Right atrium auricular region (tissue), 2 donors: ENCODE data around the gene SLC25A51. TPM values are rescaled to one million over a fixed set of nuclear protein-coding genes. Genes with fewer than 3 reads are reported as not detected.
A peak's percentile ranks its signal among the peaks of the same experiment; 100 is the strongest.

Source experiments
- DNase-seq: peaks from one replicate; pipeline ENCODE4 v3.0.0-alpha.2; 2019; ENCODE audit warnings: low spot score
- H3K27ac ChIP-seq, 2 donors: fragments of 200-600 bp; sonication (generic); 1 replicate in 1 of 2; 2 replicates in 1 of 2; pipeline ENCODE4 v1.5.1; 2016 to 2019
- H3K27me3 ChIP-seq, 2 donors: fragments of 200-600 bp; sonication (generic); one replicate each; pipeline versions ENCODE4 v1.5.1 to v1.6.0; 2017 to 2019
- H3K36me3 ChIP-seq: fragments of 200-600 bp; sonication (generic); one replicate; pipeline ENCODE4 v1.5.1; 2016
- H3K4me1 ChIP-seq, 2 donors: fragments of 200-600 bp; sonication (generic); one replicate each; pipeline versions ENCODE4 v1.5.1 to v1.6.0; 2017 to 2019
- H3K4me3 ChIP-seq, 2 donors: fragments of 200-600 bp; sonication (generic); 1 replicate in 1 of 2; 2 replicates in 1 of 2; pipeline ENCODE4 v1.5.1; 2017 to 2019; ENCODE audit warnings: mild to moderate bottlenecking in 1 of 2, moderate library complexity in 1 of 2
- H3K9me3 ChIP-seq, 2 donors: fragments of 200-600 bp; sonication (generic); one replicate each; pipeline ENCODE4 v1.5.1; 2019
- CTCF ChIP-seq, 2 donors: fragments of 200-600 bp; sonication (generic); IDR thresholded peaks; one replicate each; pipeline ENCODE4 v1.5.1; 2019; ENCODE audit warnings: antibody characterized with exemption in 2 of 2
- total RNA-seq, 2 donors: library from RNA; depleted of rRNA; stranded (reverse); fragments of >200 nt; gene quantifications; one replicate each; pipeline ENCODE4 v1.1.0, GENCODE V29; 2016

SLC25A51 gene
- total RNA-seq, 2 donors from 2014 or later = 23.5 to 27.1 TPM

DNA sequence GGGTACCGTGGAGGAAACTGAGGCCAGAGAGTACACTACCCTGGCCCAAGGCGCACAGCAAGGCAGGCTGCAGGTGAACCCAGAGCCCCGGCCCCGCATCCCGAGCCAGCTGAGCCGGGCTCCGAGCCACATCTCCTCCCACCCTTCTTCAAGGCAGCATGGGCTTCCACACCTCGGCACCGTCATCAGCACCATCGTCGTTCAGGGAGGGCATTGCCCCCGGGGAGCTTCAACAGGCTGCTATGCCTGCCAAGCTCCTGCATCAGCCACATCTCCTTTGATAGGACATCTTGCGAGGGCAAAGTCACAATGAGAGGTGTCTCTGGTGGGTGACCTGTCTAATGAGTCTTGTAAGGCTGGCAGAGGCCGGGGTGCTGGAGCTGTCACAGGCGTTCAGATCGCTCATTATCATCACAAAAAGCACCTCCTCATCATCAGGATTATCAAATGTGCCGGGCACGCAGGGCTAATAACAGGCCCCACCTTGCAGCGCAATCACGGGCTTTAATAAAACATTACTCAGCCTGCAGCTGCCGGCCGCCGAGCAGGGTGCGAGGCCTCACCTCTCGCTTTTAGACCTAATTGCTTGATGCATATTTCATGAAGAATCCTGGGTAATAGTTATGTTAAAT is 20.0 kb upstream of the SLC25A51 start:
- H3K27ac ChIP-seq = peak overlapping the region in 1 of 2 donors; percentile 58
- H3K4me1 ChIP-seq = peaks cover 0 to 60% of the 10 kb centered on the region in 2 donors
- no peak overlapping the region for H3K4me3 ChIP-seq
- no peaks in the 10 kb centered on the region for H3K27me3 ChIP-seq
- no peak for TF ChIP-seq CTCF (IDR thresholded peaks at IDR 0.05)
- H3K9me3 ChIP-seq = no peaks in the 10 kb centered on the region
- DNase-seq = no peak
- H3K36me3 ChIP-seq = peaks cover 8% of the 10 kb centered on the region

- DNase-seq = no peak
- TF ChIP-seq CTCF (IDR thresholded peaks at IDR 0.05) = no peak
- H3K27ac ChIP-seq = peak overlapping the region; percentile 58 to 72
- no peaks in the 10 kb centered on the region for H3K27me3 ChIP-seq
- H3K4me3 ChIP-seq = no peak overlapping the region
- peaks cover 0 to 55% of the 10 kb centered on the region in 2 donors for H3K4me1 ChIP-seq
- peaks cover 14% of the 10 kb centered on the region for H3K36me3 ChIP-seq
- no peaks in the 10 kb centered on the region for H3K9me3 ChIP-seq
These were observed 19.3 kb upstream of the SLC25A51 start for GRCh38 chr9:37923118-37923795.

GRCh38 chr9:37922363-37923117 is 18.6 kb upstream of the SLC25A51 start:
- no peak for DNase-seq
- TF ChIP-seq CTCF (IDR thresholded peaks at IDR 0.05) = no peak
- Histone ChIP-seq H3K36me3 (peaks cover 20% of the 10 kb centered on the region), H3K27ac (peak overlapping the region; percentile 58 to 72), H3K27me3 (no peaks in the 10 kb centered on the region), H3K4me1 (peaks cover 0 to 55% of the 10 kb centered on the region in 2 donors), H3K9me3 (no peaks in the 10 kb centered on the region), H3K4me3 (no peak overlapping the region)

DNA sequence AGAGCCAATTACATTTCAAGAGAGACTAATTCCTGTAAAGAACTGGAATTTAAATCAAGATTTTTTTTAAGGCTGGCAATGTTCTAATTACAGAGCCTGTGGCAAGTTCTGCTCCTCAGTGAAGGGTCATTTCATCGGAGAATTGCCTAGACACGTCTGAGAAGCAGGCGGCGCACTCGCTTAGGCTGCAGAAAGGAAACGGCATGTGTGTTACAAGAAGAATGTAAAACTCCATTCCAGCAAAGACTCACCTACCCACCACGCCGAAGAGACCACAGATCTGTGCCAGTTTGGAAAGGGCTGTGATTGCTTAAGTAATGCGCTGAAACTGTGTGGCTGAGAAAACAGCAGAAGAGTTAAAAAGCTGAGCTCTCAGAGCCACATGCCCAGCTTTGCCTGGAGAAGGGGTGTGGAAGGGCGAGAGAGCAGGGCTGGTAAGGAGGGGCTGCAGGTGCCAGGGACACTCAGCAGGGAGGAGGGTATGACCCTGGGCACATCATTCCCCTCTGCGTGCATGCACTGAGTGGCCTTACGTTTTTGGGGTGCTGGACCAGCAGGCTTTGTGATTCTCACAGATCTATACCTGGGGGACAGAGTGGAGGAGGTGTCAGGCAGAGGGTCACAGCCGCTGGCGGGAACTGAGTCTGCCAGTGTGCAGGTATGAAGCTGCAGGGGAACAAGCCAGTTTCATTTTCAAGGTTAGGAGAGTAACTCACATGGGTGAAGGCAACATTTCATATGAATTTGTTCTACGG is 17.8 kb upstream of the SLC25A51 start:
- Histone ChIP-seq H3K27ac (peak overlapping the region; percentile 58 to 72), H3K4me3 (no peak overlapping the region), H3K36me3 (peaks cover 26% of the 10 kb centered on the region), H3K27me3 (no peaks in the 10 kb centered on the region), H3K9me3 (no peaks in the 10 kb centered on the region), H3K4me1 (peaks cover 0 to 55% of the 10 kb centered on the region in 2 donors)
- peak in 1 of 2 donors; percentile 22 for TF ChIP-seq CTCF (IDR thresholded peaks at IDR 0.05)
- no peak for DNase-seq

GRCh38 chr9:37921168-37921510 is 17.2 kb upstream of the SLC25A51 start:
- peaks cover 0 to 55% of the 10 kb centered on the region in 2 donors for H3K4me1 ChIP-seq
- DNase-seq = no peak
- TF ChIP-seq CTCF (IDR thresholded peaks at IDR 0.05) = no peak
- peak overlapping the region; percentile 58 to 72 for H3K27ac ChIP-seq
- no peaks in the 10 kb centered on the region for H3K9me3 ChIP-seq
- peaks cover 26% of the 10 kb centered on the region for H3K36me3 ChIP-seq
- no peaks in the 10 kb centered on the region for H3K27me3 ChIP-seq
- no peak overlapping the region for H3K4me3 ChIP-seq
